GM19438 (cell line): ENCODE measurements around the gene CHRNA3.
"Not testable (repeated sequence)": the region's sequence is repeated elsewhere in the genome, so short reads cannot be mapped to it uniquely, and the experiment has no call there.

Experiments used
- ATAC-seq: cut with Tn5 transposase; IDR thresholded peaks from one replicate; pipeline ENCODE4 v1.9.1; 2021; ENCODE audit warnings: low read depth; ENCODE audit not compliant: unreplicated experiment

The CHRNA3 gene

DNA sequence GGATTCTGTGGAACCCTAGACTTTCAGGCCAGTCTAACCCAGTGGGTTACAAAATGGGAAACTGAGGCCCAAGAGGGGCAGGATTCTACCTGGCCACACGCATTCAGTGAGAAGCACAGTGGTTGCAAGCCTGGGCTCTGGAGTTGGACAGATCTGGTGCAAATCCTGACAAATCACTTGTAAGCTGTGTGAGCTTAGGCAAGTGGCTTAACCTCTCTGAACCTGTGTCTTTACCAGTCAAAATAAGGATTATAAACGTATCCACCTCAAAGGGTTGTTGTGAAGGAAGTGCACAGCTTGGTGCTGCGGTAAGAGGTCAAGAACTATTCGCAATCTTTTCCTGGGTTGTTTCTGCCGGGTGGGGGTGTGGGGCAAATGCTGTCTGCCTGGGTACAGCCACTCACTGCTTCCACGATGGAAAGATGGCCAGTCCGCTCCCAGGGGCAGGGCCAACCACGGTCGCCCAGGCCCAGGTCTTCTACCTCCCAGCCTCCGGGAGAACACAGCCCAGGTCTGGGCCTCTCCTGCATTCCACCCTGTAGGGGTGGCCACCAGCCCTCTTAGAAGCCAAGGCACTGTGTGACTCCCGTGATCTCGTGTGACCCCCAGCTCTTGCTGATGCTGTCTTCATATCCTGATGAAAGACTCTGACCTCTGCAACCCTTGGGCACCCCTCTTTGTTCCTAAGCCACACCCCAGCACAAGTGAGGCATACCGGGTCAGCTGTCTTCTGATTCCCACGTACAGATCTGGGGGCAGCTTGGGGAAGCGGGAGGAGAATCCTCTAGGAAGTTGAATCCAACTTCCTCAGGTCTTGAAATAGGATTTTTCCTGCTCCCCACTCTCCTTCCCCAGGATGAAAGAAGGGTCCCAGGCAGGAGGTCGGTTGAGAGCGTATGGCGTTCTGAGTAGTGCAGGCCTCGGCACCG lies 1.5 kb downstream of the CHRNA3 start:
- ATAC-seq, result no peak

DNA sequence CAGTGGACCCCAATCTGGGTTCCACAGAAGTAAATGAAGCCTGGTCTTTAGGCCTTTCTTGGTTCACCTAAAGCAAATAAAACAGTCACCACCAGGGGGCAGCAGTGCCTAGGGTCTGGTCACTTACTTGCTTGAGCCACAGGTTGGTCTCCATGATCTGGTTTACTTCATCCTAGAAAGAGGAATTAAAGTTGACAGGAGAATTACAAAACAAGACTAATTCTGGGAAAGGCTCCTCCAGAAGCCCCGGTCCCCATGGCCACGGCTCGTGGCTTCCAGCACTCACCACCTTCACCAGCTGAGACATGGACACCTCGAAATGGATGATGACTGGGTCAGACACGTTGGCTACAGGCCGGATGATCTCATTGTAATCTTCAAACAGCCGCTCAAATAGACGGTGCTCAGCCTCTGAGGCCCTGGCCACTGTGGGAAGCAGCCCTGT lies 2.3 kb downstream of the CHRNA3 start:
- ATAC-seq, result no peak

DNA sequence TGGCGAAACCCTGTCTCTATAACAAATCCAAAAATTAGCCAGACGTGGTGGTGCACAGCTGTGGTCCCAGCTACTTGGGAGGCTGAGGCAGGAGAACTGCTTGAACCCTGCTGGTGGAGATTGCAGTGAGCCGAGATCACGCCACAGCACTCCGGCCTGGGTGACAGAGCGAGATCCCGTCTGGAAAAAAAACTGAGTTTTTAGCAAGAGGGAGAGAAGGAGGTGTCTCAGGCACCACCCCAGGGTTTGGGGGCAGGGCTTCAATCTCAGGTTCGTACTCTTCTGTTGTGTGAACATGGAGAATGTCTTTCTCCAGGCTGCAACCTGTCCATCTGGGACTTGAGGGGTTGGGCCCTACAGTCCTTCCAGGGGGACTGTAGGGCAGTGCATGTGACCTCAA lies 2.7 kb downstream of the CHRNA3 start:
- ATAC-seq, result no peak

GRCh38 chr15:78617516-78617915 lies 3.3 kb downstream of the CHRNA3 start:
- ATAC-seq, result no peak

GRCh38 chr15:78617076-78617475 lies 3.7 kb downstream of the CHRNA3 start:
- ATAC-seq, result no peak

DNA sequence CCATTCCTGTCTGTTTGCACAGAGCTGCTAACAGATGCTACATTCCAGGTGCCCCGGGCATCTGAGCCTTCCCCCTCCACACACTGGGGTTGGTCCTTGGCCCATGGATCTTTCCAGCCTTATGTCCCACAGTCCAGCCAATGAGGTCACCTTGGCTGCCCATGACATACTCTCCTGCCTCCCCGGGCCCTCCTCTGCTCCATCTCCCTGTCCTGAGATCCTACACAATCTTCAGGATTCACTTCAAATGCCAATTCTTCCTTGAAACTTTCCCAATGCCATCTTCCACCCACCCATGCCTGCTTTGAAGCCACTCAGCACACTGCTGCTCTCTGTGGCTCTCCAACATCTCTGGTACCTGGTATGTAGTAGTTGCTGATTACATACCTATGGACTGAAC lies 4.3 kb downstream of the CHRNA3 start:
- no peak for ATAC-seq

- ATAC-seq, result no peak
These were observed 5.6 kb downstream of the CHRNA3 start for GRCh38 chr15:78615151-78615589.

DNA sequence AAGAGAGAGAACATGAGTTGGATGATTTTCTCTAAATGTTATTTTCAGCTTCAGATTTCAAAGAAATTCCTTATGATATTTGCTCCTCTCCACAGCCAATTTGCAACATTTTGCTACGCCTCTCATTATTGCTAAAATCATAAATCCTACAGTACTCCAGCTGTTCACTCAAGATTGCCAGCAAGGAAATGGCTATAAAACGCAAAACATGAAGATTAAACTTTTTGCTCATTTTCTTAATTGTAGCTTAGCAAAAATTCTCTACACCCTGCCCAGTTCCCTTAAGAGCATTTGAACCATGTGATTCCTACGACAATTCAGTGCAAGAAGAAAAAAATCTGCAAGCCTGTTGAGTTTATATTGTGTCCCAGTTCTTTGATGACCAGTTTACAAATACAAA lies 6.8 kb downstream of the CHRNA3 start:
- ATAC-seq, result no peak

- not testable (repeated sequence) for ATAC-seq
These were observed 11.2 kb downstream of the CHRNA3 start for GRCh38 chr15:78609551-78609950.

DNA sequence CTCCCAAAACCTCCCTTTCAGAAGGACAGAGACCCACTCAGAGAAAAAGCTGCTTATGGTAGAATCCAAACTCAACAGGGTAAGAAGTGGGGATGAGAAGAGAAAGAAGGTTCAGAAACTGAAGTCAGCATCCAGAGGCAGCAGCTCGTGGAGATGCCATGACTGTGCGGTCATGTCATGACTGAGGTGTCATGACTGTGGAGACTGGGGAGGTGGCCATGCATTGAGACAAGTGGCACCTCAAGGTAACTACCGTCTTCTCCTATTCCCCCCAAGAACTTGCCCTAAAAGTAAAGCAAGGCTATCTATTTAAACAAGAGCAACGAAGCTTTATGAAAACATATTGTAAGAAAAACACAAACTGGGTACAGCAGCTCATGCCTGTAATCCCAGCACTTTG lies 15.1 kb downstream of the CHRNA3 start:
- no peak for ATAC-seq

DNA sequence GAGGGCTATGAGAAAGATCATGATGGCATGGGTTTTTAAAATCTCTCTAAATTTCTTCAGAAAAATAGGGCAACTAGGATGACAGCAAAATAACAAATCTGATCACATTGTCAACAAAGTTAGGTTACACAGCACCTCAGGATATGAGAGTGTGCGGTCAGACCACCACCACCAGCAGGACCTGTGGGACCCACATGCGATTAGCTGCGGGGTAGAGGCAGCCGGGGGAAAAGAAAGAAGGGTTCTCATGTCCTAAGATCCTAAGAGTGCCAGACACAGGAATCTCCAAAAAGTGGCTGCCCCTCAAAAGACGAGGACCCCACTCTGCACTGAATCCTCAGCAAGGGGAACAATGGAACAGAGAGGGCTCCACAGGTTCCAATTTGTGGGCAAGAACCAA lies 15.6 kb downstream of the CHRNA3 start:
- ATAC-seq, result no peak

- no peak for ATAC-seq
These were observed 16.4 kb downstream of the CHRNA3 start for GRCh38 chr15:78604420-78604819.

- ATAC-seq, result no peak
These were observed 17.3 kb downstream of the CHRNA3 start for GRCh38 chr15:78603467-78603866.

DNA sequence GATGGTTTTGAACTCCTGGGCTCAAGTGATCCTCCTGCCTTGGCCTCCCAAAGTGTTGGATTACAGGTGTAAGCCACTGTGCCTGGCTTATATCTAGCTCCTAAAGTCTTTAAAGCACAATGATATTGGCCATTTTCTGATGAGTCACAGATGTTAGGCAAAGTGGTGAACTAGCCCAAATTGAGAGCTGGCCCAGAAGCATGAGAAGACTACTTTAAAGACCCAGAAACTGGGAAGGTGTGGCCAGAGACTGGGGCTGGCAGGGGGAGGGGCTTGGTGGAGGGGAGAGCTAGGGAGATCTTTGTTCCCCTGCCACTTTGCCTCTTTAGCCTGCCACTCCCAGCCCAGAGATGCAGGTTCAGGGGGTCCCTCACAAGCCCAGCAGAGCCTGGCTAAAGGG lies 21.6 kb downstream of the CHRNA3 start:
- no peak for ATAC-seq

DNA sequence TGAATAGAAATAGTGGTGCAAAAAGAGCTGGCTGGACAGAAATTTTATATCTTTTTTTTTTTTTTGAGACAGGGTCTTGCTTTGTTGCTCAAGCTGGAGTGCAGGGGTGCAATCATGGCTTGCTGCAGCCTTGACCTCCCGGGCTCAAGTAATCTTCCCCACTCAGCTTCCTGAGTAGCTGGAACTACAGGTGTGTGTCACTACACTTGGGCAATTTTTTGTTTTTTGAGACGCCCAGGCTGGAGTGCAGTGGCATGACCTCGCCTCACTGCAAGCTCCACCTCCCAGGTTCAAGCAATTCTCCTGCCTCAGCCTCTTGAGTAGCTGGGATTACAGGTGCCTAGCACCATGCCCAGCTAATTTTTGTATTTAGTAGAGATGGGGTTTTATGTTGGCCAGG lies 22.4 kb downstream of the CHRNA3 start:
- no peak for ATAC-seq

DNA sequence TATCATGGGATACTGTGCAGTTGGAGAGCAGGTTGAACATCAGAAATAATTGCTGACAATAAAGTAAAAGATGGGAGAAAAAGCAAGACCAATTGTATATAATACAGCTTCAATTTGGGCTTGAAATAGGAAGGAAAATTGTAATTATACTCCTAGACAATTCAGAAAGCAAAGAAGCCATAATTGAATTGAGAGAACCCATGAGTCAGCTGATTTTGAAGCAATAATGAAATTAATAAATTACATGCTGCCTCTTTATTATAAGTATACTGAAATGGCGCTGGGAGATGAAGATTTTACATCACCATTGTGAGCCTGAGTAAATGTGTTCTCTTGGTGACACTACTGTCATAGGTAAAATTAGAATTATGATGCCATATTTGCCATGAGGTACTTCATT lies 23.2 kb downstream of the CHRNA3 start:
- no peak for ATAC-seq

DNA sequence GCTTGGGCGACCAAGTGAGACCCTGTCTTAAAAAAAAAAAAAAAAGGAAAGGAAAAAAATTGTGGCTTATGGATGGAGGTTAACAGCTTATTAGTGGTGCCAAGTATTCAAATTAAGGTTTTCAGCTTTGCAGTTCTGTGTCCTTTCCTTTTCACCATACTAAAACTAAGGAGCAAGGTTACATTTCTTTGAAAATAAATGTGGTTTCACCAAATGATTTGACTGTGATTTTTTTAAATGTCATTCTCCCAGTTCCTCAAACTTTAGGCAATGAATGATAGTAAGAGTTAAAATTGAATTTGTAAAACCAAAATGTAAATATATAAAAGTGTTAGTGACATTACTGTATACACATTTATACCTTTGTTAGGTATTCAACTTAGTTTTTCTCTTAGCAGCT lies 45.9 kb downstream of the CHRNA3 start:
- ATAC-seq, result no peak

DNA sequence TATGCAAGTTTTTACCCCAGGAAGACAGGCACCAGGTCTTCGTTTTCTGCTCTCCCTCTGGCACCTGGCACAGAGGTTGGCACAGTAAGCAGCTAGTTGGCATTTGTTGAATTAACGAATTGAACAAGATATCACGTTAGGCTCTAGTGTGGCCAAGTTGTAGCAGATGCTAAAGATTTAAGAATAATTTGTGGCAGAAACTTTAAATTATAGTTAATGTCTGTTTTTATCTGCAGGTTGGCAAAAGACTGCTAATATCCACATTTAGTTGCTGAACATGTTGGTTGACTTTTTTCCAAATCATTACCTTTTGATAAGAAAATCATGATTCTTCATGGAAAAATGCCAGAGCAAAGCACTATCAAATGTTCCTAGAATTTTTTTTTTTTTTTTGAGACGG lies 47.4 kb downstream of the CHRNA3 start:
- no peak for ATAC-seq

DNA sequence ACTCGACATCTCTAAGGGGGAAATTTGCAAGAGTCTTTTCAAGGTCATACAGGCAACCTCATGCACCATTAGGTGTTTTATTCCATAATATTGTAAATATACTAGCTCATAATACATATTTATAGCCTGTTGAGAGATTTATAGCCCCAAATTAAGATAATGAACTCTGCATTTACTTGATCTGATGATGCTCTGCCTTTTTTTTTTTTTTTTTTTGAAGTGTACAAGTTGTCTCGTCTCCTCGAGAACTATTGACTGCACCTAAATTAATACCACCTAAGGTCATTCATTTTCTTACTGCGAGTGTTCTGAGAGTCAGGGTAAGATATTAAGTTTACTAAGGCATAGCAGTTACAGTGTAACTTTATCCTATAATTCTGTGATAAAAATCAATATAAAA lies 49.4 kb downstream of the CHRNA3 start:
- no peak for ATAC-seq

- no peak for ATAC-seq
These were observed 50.1 kb downstream of the CHRNA3 start for GRCh38 chr15:78570710-78571109.

DNA sequence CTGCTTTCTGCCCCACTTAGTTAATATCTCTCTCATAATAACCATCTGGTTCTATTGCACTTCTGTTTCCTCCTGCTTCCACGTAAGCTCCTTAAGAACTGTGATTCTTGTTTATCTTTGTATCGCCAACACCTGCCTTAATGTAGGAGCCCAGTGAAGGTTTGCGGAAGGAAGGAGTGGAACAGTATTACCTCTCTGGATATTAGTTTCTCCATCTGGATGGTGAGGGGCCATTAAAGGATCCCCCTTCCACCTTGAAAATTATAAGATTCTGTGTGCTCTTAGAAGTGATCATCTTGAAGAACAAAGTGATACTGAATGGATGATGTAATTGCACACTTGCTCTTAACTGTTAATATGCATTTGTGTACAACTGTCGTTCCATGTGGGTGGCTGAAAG lies 53.3 kb downstream of the CHRNA3 start:
- ATAC-seq, result no peak

GRCh38 chr15:78565951-78566774 lies 54.6 kb downstream of the CHRNA3 start:
- no peak for ATAC-seq
